NB4 (cell line): ENCODE results near the gene YBEY.

Experiments used
- DNase-seq: peaks from one replicate; pipeline ENCODE4 v3.0.0; 2010; ENCODE audit warnings: low read depth
- H3K4me3 ChIP-seq: one replicate; pipeline ENCODE4 v1.5.1; 2011; ENCODE audit warnings: mild to moderate bottlenecking, low read depth, low read length, moderate library complexity
- CTCF ChIP-seq: IDR thresholded peaks from one replicate; pipeline ENCODE4 v1.5.1; 2012; ENCODE audit warnings: low read depth, low read length
- MAX ChIP-seq: IDR thresholded peaks from 2 replicates; pipeline ENCODE4 v1.6.1; 2011; ENCODE audit warnings: low read depth, low read length
- MYC ChIP-seq: IDR thresholded peaks from 2 replicates; pipeline ENCODE4 v1.6.1; 2011; ENCODE audit warnings: low read depth, low read length
- POLR2A ChIP-seq: IDR thresholded peaks from 2 replicates; pipeline ENCODE4 v1.6.1; 2011; ENCODE audit warnings: mild to moderate bottlenecking; ENCODE audit not compliant: insufficient read length; ENCODE audit errors: extremely low read depth

The YBEY gene

GRCh38 chr21:46268371-46268770 is 17.8 kb upstream of the YBEY start:
- no peak for TF ChIP-seq MAX
- no peak for TF ChIP-seq CTCF
- no peak for TF ChIP-seq MYC
- TF ChIP-seq POLR2A: no peak
- no peak overlapping the region for H3K4me3 ChIP-seq
- DNase-seq: no peak

GRCh38 chr21:46269466-46269865 is 16.7 kb upstream of the YBEY start:
- DNase-seq: no peak
- TF ChIP-seq POLR2A: no peak
- TF ChIP-seq CTCF: no peak
- TF ChIP-seq MYC: no peak
- TF ChIP-seq MAX: no peak
- no peak overlapping the region for H3K4me3 ChIP-seq

GRCh38 chr21:46273341-46273740 is 12.8 kb upstream of the YBEY start:
- no peak for TF ChIP-seq POLR2A
- TF ChIP-seq CTCF: no peak
- no peak for TF ChIP-seq MYC
- TF ChIP-seq MAX: no peak
- no peak overlapping the region for H3K4me3 ChIP-seq
- DNase-seq: no peak

GRCh38 chr21:46274797-46275390 is 11.2 kb upstream of the YBEY start:
- no peak for DNase-seq
- no peak overlapping the region for H3K4me3 ChIP-seq
- TF ChIP-seq POLR2A (no peak), MAX (no peak), MYC (no peak), CTCF (no peak)

- DNase-seq: peak; percentile 46
- TF ChIP-seq MYC (peak; percentile 31; the same call in 1 of the 2 replicates), POLR2A (no peak), MAX (peak; percentile 50; the same call in 1 of the 2 replicates), CTCF (no peak)
- H3K4me3 ChIP-seq: peak overlapping the region; percentile 93
Observed at GRCh38 chr21:46284077-46284644, 2.0 kb upstream of the YBEY start.
